ENCODE results near the gene BCO1.
"Not testable (repeated sequence)": the region's sequence is repeated elsewhere in the genome, so short reads cannot be mapped to it uniquely, and the experiment has no call there.

The BCO1 gene

GRCh38 chr16:81212830-81213465 is 25.5 kb upstream of the BCO1 start:
- Histone ChIP-seq H3K4me1 (ENCODE audit: control insufficient read depth, insufficient read depth, low read length) (no peaks in the 10 kb centered on the region), H3K9ac (ENCODE audit: low read length in 2 of 2) (no peak overlapping the region), H3K27ac (ENCODE audit: low read length) (no peak overlapping the region), H3K9me3 (ENCODE audit: control insufficient read depth in 2 of 2, low read length in 2 of 2) (no peaks in the 10 kb centered on the region), H3K36me3 (ENCODE audit: control insufficient read depth in 2 of 2, insufficient read depth in 2 of 2, low read length in 2 of 2) (no peaks in the 10 kb centered on the region), H3K27me3 (ENCODE audit: control insufficient read depth in 1 of 2, insufficient read depth in 2 of 2, low read length in 2 of 2) (peaks cover 0 to 4% of the 10 kb centered on the region in 2 donors), H3K4me3 (ENCODE audit: low read length in 2 of 2) (no peak overlapping the region)

- Histone ChIP-seq H3K36me3 (ENCODE audit: control insufficient read depth in 2 of 2, insufficient read depth in 2 of 2, low read length in 2 of 2) (no peaks in the 10 kb centered on the region), H3K4me1 (ENCODE audit: control insufficient read depth, insufficient read depth, low read length) (no peaks in the 10 kb centered on the region), H3K27ac (ENCODE audit: low read length) (no peak overlapping the region), H3K9me3 (ENCODE audit: control insufficient read depth in 2 of 2, low read length in 2 of 2) (no peaks in the 10 kb centered on the region), H3K27me3 (ENCODE audit: control insufficient read depth in 1 of 2, insufficient read depth in 2 of 2, low read length in 2 of 2) (peaks cover 0 to 4% of the 10 kb centered on the region in 2 donors), H3K9ac (ENCODE audit: low read length in 2 of 2) (no peak overlapping the region), H3K4me3 (ENCODE audit: low read length in 2 of 2) (no peak overlapping the region)
Observed at GRCh38 chr16:81214745-81215166, 23.7 kb upstream of the BCO1 start.

GRCh38 chr16:81216114-81216513 is 22.4 kb upstream of the BCO1 start:
- H3K27me3 ChIP-seq (ENCODE audit: control insufficient read depth in 1 of 2, insufficient read depth in 2 of 2, low read length in 2 of 2) = peaks cover 0 to 4% of the 10 kb centered on the region in 2 donors
- no peaks in the 10 kb centered on the region for H3K4me1 ChIP-seq (ENCODE audit: control insufficient read depth, insufficient read depth, low read length)
- H3K9ac ChIP-seq (ENCODE audit: low read length in 2 of 2) = no peak overlapping the region
- no peak overlapping the region for H3K27ac ChIP-seq (ENCODE audit: low read length)
- no peaks in the 10 kb centered on the region for H3K36me3 ChIP-seq (ENCODE audit: control insufficient read depth in 2 of 2, insufficient read depth in 2 of 2, low read length in 2 of 2)
- no peak overlapping the region for H3K4me3 ChIP-seq (ENCODE audit: low read length in 2 of 2)
- H3K9me3 ChIP-seq (ENCODE audit: control insufficient read depth in 2 of 2, low read length in 2 of 2) = no peaks in the 10 kb centered on the region

- H3K9me3 ChIP-seq (ENCODE audit: control insufficient read depth in 2 of 2, low read length in 2 of 2) = no peaks in the 10 kb centered on the region
- H3K4me3 ChIP-seq (ENCODE audit: low read length in 2 of 2) = no peak overlapping the region
- H3K4me1 ChIP-seq (ENCODE audit: control insufficient read depth, insufficient read depth, low read length) = no peaks in the 10 kb centered on the region
- H3K27ac ChIP-seq (ENCODE audit: low read length) = no peak overlapping the region
- peaks cover 0 to 4% of the 10 kb centered on the region in 2 donors for H3K27me3 ChIP-seq (ENCODE audit: control insufficient read depth in 1 of 2, insufficient read depth in 2 of 2, low read length in 2 of 2)
- no peaks in the 10 kb centered on the region for H3K36me3 ChIP-seq (ENCODE audit: control insufficient read depth in 2 of 2, insufficient read depth in 2 of 2, low read length in 2 of 2)
- no peak overlapping the region for H3K9ac ChIP-seq (ENCODE audit: low read length in 2 of 2)
Observed at GRCh38 chr16:81216706-81217105, 21.8 kb upstream of the BCO1 start.

- no peak overlapping the region for H3K9ac ChIP-seq (ENCODE audit: low read length in 2 of 2)
- no peak overlapping the region for H3K4me3 ChIP-seq (ENCODE audit: low read length in 2 of 2)
- no peaks in the 10 kb centered on the region for H3K4me1 ChIP-seq (ENCODE audit: control insufficient read depth, insufficient read depth, low read length)
- no peaks in the 10 kb centered on the region for H3K9me3 ChIP-seq (ENCODE audit: control insufficient read depth in 2 of 2, low read length in 2 of 2)
- no peaks in the 10 kb centered on the region for H3K27me3 ChIP-seq (ENCODE audit: control insufficient read depth in 1 of 2, insufficient read depth in 2 of 2, low read length in 2 of 2)
- no peaks in the 10 kb centered on the region for H3K36me3 ChIP-seq (ENCODE audit: control insufficient read depth in 2 of 2, insufficient read depth in 2 of 2, low read length in 2 of 2)
- H3K27ac ChIP-seq (ENCODE audit: low read length) = no peak overlapping the region
Observed at GRCh38 chr16:81219151-81219550, 19.3 kb upstream of the BCO1 start.

GRCh38 chr16:81220349-81220748 is 18.1 kb upstream of the BCO1 start:
- Histone ChIP-seq H3K36me3 (ENCODE audit: control insufficient read depth in 2 of 2, insufficient read depth in 2 of 2, low read length in 2 of 2) (no peaks in the 10 kb centered on the region), H3K27me3 (ENCODE audit: control insufficient read depth in 1 of 2, insufficient read depth in 2 of 2, low read length in 2 of 2) (no peaks in the 10 kb centered on the region)

GRCh38 chr16:81221731-81222130 is 16.8 kb upstream of the BCO1 start:
- no peaks in the 10 kb centered on the region for H3K36me3 ChIP-seq (ENCODE audit: control insufficient read depth in 2 of 2, insufficient read depth in 2 of 2, low read length in 2 of 2)
- no peak overlapping the region for H3K27ac ChIP-seq (ENCODE audit: low read length)
- no peaks in the 10 kb centered on the region for H3K4me1 ChIP-seq (ENCODE audit: control insufficient read depth, insufficient read depth, low read length)
- no peak overlapping the region for H3K9ac ChIP-seq (ENCODE audit: low read length in 2 of 2)
- no peak overlapping the region for H3K4me3 ChIP-seq (ENCODE audit: low read length in 2 of 2)
- no peaks in the 10 kb centered on the region for H3K27me3 ChIP-seq (ENCODE audit: control insufficient read depth in 1 of 2, insufficient read depth in 2 of 2, low read length in 2 of 2)
- no peaks in the 10 kb centered on the region for H3K9me3 ChIP-seq (ENCODE audit: control insufficient read depth in 2 of 2, low read length in 2 of 2)

More at GRCh38 chr16:81220349-81220748, 18.1 kb upstream of the BCO1 start:
- H3K4me3 ChIP-seq (ENCODE audit: low read length in 2 of 2) = no peak overlapping the region
- H3K9me3 ChIP-seq (ENCODE audit: control insufficient read depth in 2 of 2, low read length in 2 of 2) = no peaks in the 10 kb centered on the region
- no peak overlapping the region for H3K9ac ChIP-seq (ENCODE audit: low read length in 2 of 2)
- H3K4me1 ChIP-seq (ENCODE audit: control insufficient read depth, insufficient read depth, low read length) = no peaks in the 10 kb centered on the region
- H3K27ac ChIP-seq (ENCODE audit: low read length) = no peak overlapping the region

GRCh38 chr16:81224824-81225223 is 13.7 kb upstream of the BCO1 start:
- no peaks in the 10 kb centered on the region for H3K4me1 ChIP-seq (ENCODE audit: control insufficient read depth, insufficient read depth, low read length)
- no peaks in the 10 kb centered on the region for H3K36me3 ChIP-seq (ENCODE audit: control insufficient read depth in 2 of 2, insufficient read depth in 2 of 2, low read length in 2 of 2)
- no peaks in the 10 kb centered on the region for H3K9me3 ChIP-seq (ENCODE audit: control insufficient read depth in 2 of 2, low read length in 2 of 2)
- H3K27ac ChIP-seq (ENCODE audit: low read length) = no peak overlapping the region
- no peak overlapping the region for H3K4me3 ChIP-seq (ENCODE audit: low read length in 2 of 2)
- H3K9ac ChIP-seq (ENCODE audit: low read length in 2 of 2) = no peak overlapping the region
- no peaks in the 10 kb centered on the region for H3K27me3 ChIP-seq (ENCODE audit: control insufficient read depth in 1 of 2, insufficient read depth in 2 of 2, low read length in 2 of 2)

- not testable (repeated sequence) for H3K27me3 ChIP-seq (ENCODE audit: control insufficient read depth in 1 of 2, insufficient read depth in 2 of 2, low read length in 2 of 2); H3K36me3 ChIP-seq (ENCODE audit: control insufficient read depth in 2 of 2, insufficient read depth in 2 of 2, low read length in 2 of 2); H3K4me3 ChIP-seq (ENCODE audit: low read length in 2 of 2); H3K27ac ChIP-seq (ENCODE audit: low read length); H3K9ac ChIP-seq (ENCODE audit: low read length in 2 of 2); H3K9me3 ChIP-seq (ENCODE audit: control insufficient read depth in 2 of 2, low read length in 2 of 2); H3K4me1 ChIP-seq (ENCODE audit: control insufficient read depth, insufficient read depth, low read length)
Observed at GRCh38 chr16:81225697-81226096, 12.8 kb upstream of the BCO1 start.

GRCh38 chr16:81227785-81228184 is 10.7 kb upstream of the BCO1 start:
- no peak overlapping the region for H3K27ac ChIP-seq (ENCODE audit: low read length)
- H3K4me3 ChIP-seq (ENCODE audit: low read length in 2 of 2) = no peak overlapping the region
- no peaks in the 10 kb centered on the region for H3K9me3 ChIP-seq (ENCODE audit: control insufficient read depth in 2 of 2, low read length in 2 of 2)
- no peaks in the 10 kb centered on the region for H3K36me3 ChIP-seq (ENCODE audit: control insufficient read depth in 2 of 2, insufficient read depth in 2 of 2, low read length in 2 of 2)
- no peaks in the 10 kb centered on the region for H3K4me1 ChIP-seq (ENCODE audit: control insufficient read depth, insufficient read depth, low read length)
- no peak overlapping the region for H3K9ac ChIP-seq (ENCODE audit: low read length in 2 of 2)
- peaks cover 0 to 3% of the 10 kb centered on the region in 2 donors for H3K27me3 ChIP-seq (ENCODE audit: control insufficient read depth in 1 of 2, insufficient read depth in 2 of 2, low read length in 2 of 2)

- no peak overlapping the region for H3K27ac ChIP-seq (ENCODE audit: low read length)
- H3K4me1 ChIP-seq (ENCODE audit: control insufficient read depth, insufficient read depth, low read length) = no peaks in the 10 kb centered on the region
- H3K9ac ChIP-seq (ENCODE audit: low read length in 2 of 2) = no peak overlapping the region
- H3K36me3 ChIP-seq (ENCODE audit: control insufficient read depth in 2 of 2, insufficient read depth in 2 of 2, low read length in 2 of 2) = no peaks in the 10 kb centered on the region
- peaks cover 0 to 3% of the 10 kb centered on the region in 2 donors for H3K27me3 ChIP-seq (ENCODE audit: control insufficient read depth in 1 of 2, insufficient read depth in 2 of 2, low read length in 2 of 2)
- no peaks in the 10 kb centered on the region for H3K9me3 ChIP-seq (ENCODE audit: control insufficient read depth in 2 of 2, low read length in 2 of 2)
- H3K4me3 ChIP-seq (ENCODE audit: low read length in 2 of 2) = no peak overlapping the region
Observed at GRCh38 chr16:81229811-81230210, 8.7 kb upstream of the BCO1 start.

Measured in stomach smooth muscle (tissue), 2 donors.